ENCODE measurements around the gene NTRK2.
A peak's percentile ranks its signal among the peaks of the same experiment; 100 is the strongest.

The NTRK2 gene

DNA sequence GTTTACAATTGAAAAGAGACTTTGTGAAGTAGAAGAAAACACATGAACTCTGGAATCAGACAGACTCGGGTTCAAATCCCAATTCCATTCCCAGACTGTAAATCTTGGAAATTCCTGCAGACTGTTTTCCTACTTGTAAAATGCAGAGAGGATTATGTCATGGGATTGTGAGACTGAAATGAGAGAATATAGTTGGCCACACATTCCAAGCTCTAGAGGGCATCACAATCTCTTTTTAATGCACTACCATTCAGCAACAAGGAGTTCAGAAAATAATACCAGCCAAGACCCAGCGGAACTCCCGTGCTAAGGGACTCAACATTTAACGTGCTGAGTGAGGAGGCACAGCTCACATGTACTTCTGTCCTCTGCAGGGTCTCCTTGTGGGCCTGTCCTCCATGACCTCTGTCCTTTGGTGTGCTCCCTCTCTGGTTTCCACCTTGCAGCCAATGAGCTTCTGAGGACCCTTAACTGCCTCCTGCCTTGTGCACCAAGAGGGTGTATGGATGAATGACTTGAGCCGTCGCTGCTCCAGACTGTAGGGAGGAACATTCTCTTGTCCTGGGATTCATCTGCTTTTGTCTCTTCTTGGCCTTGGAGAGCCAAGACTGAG lies 263.5 kb downstream of the NTRK2 start:
- H3K4me1 ChIP-seq (ENCODE audit: control insufficient read depth, insufficient read depth, low read length): no peaks in the 10 kb centered on the region
- H3K9me3 ChIP-seq (ENCODE audit: control insufficient read depth, insufficient read depth, low read depth, low read length): no peaks in the 10 kb centered on the region
- ChIA-PET CTCF (interaction anchor here (0.5 to 3.4 kb wide), 20 partner anchors 10 to 362 kb away, joined by 3 to 17 read pairs (median 4); no protein-coding TSS in a partner anchor), POLR2A (no interaction called here)
- no peak overlapping the region for H3K4me3 ChIP-seq (ENCODE audit: low read depth, low read length)
- H3K27ac ChIP-seq (ENCODE audit: extremely low read depth, low read depth, low read length): no peak overlapping the region
- TF ChIP-seq, protein P1, sequence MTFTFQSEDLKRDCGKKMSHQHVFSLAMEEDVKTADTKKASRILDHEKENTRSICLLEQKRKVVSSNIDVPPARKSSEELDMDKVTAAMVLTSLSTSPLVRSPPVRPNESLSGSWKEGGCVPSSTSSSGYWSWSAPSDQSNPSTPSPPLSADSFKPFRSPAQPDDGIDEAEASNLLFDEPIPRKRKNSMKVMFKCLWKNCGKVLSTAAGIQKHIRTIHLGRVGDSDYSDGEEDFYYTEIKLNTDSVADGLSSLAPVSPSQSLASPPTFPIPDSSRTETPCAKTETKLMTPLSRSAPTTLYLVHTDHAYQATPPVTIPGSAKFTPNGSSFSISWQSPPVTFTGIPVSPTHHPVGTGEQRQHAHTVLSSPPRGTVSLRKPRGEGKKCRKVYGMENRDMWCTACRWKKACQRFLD (tag by site-specific recombination; IDR thresholded peaks at IDR 0.05): no peak
- TF ChIP-seq, protein P2, sequence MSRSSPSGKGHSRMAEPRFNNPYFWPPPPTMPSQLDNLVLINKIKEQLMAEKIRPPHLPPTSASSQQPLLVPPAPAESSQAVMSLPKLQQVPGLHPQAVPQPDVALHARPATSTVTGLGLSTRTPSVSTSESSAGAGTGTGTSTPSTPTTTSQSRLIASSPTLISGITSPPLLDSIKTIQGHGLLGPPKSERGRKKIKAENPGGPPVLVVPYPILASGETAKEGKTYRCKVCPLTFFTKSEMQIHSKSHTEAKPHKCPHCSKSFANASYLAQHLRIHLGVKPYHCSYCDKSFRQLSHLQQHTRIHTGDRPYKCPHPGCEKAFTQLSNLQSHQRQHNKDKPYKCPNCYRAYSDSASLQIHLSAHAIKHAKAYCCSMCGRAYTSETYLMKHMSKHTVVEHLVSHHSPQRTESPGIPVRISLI (tag by site-specific recombination; IDR thresholded peaks at IDR 0.05): no peak
- TF ChIP-seq ZNF660 (tag by site-specific recombination; IDR thresholded peaks at IDR 0.05) (0 out of 2 replicates have a peak, but pooled peaks have one; percentile 65), SP7 (tag by site-specific recombination; IDR thresholded peaks at IDR 0.05) (no peak), ZNF654 (tag by site-specific recombination; IDR thresholded peaks at IDR 0.05; ENCODE audit: low read depth) (peak; percentile 33)
- TF ChIP-seq, protein P3, sequence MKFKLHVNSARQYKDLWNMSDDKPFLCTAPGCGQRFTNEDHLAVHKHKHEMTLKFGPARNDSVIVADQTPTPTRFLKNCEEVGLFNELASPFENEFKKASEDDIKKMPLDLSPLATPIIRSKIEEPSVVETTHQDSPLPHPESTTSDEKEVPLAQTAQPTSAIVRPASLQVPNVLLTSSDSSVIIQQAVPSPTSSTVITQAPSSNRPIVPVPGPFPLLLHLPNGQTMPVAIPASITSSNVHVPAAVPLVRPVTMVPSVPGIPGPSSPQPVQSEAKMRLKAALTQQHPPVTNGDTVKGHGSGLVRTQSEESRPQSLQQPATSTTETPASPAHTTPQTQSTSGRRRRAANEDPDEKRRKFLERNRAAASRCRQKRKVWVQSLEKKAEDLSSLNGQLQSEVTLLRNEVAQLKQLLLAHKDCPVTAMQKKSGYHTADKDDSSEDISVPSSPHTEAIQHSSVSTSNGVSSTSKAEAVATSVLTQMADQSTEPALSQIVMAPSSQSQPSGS (tag by site-specific recombination; IDR thresholded peaks at IDR 0.05; ENCODE audit: low read depth): peak; percentile 64
- H3K36me3 ChIP-seq (ENCODE audit: control insufficient read depth in 2 of 2, insufficient read depth in 1 of 2, low read length in 2 of 2): no peaks in the 10 kb centered on the region

DNA sequence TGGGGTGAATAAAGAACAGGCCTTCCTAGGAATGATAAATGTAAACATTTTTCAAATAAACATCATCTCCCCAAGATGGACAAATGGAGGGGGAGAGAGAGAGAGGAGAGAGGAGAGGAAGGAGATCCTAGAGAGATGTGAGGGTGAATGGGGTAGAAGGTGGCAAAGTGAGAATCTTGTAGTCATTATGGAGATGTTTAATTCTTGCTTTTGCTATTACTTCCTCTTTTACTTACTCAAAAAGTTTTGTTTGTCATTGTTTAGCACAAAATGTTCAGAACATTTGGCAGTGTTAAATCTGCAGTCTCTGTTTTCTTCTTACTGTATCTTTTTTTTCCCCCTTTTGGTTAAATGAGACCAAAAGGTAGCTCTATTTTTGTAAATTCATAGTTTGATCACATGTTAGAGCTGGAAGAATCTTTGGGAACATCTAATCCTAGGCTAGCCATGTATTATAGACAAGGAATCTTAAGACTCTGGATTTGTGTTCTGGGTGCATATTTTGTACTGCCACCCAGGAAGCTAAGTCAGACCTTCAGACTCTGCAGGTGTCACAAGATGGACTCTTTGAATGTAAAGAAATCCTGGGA lies 266.1 kb downstream of the NTRK2 start:
- Histone ChIP-seq H3K4me3 (ENCODE audit: low read depth, low read length) (no peak overlapping the region), H3K27ac (ENCODE audit: extremely low read depth, low read depth, low read length) (no peak overlapping the region), H3K4me1 (ENCODE audit: control insufficient read depth, insufficient read depth, low read length) (no peaks in the 10 kb centered on the region), H3K9me3 (ENCODE audit: control insufficient read depth, insufficient read depth, low read depth, low read length) (no peaks in the 10 kb centered on the region), H3K36me3 (ENCODE audit: control insufficient read depth in 2 of 2, insufficient read depth in 1 of 2, low read length in 2 of 2) (no peaks in the 10 kb centered on the region)
- CTCF ChIA-PET: interaction anchor here (0.8 to 2.0 kb wide), 5 partner anchors 12 to 676 kb away, joined by 3 to 6 read pairs (median 4); no protein-coding TSS in a partner anchor
- TF ChIP-seq ZNF548 (tag by site-specific recombination; IDR thresholded peaks at IDR 0.05): no peak
- no peak for TF ChIP-seq MYNN (tag by site-specific recombination; IDR thresholded peaks at IDR 0.05; ENCODE audit: borderline replicate concordance)
- no peak for TF ChIP-seq ZNF292 (tag by site-specific recombination; IDR thresholded peaks at IDR 0.05; ENCODE audit: borderline replicate concordance, low read depth)
- no peak for TF ChIP-seq ZNF350 (tag by site-specific recombination; IDR thresholded peaks at IDR 0.05)
- TF ChIP-seq SETDB1 (IDR thresholded peaks at IDR 0.05; ENCODE audit: insufficient read length, low read length): no peak
- no peak for TF ChIP-seq ZSCAN23 (tag by site-specific recombination; IDR thresholded peaks at IDR 0.05)
- TF ChIP-seq RBAK (tag by site-specific recombination; IDR thresholded peaks at IDR 0.05): no peak
- TF ChIP-seq ZNF777 (tag by site-specific recombination; IDR thresholded peaks at IDR 0.05; ENCODE audit: borderline replicate concordance): no peak
- TF ChIP-seq, protein P4, sequence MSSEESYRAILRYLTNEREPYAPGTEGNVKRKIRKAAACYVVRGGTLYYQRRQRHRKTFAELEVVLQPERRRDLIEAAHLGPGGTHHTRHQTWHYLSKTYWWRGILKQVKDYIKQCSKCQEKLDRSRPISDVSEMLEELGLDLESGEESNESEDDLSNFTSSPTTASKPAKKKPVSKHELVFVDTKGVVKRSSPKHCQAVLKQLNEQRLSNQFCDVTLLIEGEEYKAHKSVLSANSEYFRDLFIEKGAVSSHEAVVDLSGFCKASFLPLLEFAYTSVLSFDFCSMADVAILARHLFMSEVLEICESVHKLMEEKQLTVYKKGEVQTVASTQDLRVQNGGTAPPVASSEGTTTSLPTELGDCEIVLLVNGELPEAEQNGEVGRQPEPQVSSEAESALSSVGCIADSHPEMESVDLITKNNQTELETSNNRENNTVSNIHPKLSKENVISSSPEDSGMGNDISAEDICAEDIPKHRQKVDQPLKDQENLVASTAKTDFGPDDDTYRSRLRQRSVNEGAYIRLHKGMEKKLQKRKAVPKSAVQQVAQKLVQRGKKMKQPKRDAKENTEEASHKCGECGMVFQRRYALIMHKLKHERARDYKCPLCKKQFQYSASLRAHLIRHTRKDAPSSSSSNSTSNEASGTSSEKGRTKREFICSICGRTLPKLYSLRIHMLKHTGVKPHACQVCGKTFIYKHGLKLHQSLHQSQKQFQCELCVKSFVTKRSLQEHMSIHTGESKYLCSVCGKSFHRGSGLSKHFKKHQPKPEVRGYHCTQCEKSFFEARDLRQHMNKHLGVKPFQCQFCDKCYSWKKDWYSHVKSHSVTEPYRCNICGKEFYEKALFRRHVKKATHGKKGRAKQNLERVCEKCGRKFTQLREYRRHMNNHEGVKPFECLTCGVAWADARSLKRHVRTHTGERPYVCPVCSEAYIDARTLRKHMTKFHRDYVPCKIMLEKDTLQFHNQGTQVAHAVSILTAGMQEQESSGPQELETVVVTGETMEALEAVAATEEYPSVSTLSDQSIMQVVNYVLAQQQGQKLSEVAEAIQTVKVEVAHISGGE (tag by site-specific recombination; conservative IDR thresholded peaks at IDR 0.05; ENCODE audit: low read depth): no peak
- no peak for TF ChIP-seq ZXDB (tag by site-specific recombination; IDR thresholded peaks at IDR 0.05)
- TF ChIP-seq, protein P5, sequence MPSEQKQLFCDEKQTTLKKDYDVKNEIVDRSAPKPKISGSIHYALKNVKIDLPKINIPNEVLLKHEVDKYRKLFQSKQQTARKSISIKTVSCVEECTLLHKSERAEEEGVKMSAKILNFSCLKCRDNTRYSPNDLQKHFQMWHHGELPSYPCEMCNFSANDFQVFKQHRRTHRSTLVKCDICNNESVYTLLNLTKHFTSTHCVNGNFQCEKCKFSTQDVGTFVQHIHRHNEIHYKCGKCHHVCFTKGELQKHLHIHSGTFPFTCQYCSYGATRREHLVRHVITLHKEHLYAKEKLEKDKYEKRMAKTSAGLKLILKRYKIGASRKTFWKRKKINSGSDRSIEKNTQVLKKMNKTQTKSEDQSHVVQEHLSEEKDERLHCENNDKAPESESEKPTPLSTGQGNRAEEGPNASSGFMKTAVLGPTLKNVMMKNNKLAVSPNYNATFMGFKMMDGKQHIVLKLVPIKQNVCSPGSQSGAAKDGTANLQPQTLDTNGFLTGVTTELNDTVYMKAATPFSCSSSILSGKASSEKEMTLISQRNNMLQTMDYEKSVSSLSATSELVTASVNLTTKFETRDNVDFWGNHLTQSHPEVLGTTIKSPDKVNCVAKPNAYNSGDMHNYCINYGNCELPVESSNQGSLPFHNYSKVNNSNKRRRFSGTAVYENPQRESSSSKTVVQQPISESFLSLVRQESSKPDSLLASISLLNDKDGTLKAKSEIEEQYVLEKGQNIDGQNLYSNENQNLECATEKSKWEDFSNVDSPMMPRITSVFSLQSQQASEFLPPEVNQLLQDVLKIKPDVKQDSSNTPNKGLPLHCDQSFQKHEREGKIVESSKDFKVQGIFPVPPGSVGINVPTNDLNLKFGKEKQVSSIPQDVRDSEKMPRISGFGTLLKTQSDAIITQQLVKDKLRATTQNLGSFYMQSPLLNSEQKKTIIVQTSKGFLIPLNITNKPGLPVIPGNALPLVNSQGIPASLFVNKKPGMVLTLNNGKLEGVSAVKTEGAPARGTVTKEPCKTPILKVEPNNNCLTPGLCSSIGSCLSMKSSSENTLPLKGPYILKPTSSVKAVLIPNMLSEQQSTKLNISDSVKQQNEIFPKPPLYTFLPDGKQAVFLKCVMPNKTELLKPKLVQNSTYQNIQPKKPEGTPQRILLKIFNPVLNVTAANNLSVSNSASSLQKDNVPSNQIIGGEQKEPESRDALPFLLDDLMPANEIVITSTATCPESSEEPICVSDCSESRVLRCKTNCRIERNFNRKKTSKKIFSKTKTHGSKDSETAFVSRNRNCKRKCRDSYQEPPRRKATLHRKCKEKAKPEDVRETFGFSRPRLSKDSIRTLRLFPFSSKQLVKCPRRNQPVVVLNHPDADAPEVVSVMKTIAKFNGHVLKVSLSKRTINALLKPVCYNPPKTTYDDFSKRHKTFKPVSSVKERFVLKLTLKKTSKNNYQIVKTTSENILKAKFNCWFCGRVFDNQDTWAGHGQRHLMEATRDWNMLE (tag by site-specific recombination; conservative IDR thresholded peaks at IDR 0.05; ENCODE audit: low read depth): no peak
- TF ChIP-seq HOXC10 (CRISPR knock-in tag; IDR thresholded peaks at IDR 0.05): no peak
- TF ChIP-seq ZNF624 (tag by site-specific recombination; IDR thresholded peaks at IDR 0.05): no peak
- TF ChIP-seq EGR2 (tag by site-specific recombination; IDR thresholded peaks at IDR 0.05; ENCODE audit: low read depth): no peak
- no peak for TF ChIP-seq ZNF239 (tag by site-specific recombination; IDR thresholded peaks at IDR 0.05)
- TF ChIP-seq ZFP41 (tag by site-specific recombination; IDR thresholded peaks at IDR 0.05; ENCODE audit: borderline replicate concordance): no peak
- POLR2A ChIA-PET: interaction anchor here (0.6 kb wide), 1 partner anchor 198 kb away, joined by 3 read pairs; no protein-coding TSS in a partner anchor

All from HEK293 (cell line).